Fibroblast of upper back skin (primary cell): Measurements from ENCODE around the gene FLT3LG.
"Not testable (repeated sequence)": the region's sequence is repeated elsewhere in the genome, so short reads cannot be mapped to it uniquely, and the experiment has no call there.

ENCODE experiments used
- DNase-seq: peaks from one replicate; pipeline ENCODE4 v3.0.0-alpha.2; 2013

The FLT3LG gene

DNA sequence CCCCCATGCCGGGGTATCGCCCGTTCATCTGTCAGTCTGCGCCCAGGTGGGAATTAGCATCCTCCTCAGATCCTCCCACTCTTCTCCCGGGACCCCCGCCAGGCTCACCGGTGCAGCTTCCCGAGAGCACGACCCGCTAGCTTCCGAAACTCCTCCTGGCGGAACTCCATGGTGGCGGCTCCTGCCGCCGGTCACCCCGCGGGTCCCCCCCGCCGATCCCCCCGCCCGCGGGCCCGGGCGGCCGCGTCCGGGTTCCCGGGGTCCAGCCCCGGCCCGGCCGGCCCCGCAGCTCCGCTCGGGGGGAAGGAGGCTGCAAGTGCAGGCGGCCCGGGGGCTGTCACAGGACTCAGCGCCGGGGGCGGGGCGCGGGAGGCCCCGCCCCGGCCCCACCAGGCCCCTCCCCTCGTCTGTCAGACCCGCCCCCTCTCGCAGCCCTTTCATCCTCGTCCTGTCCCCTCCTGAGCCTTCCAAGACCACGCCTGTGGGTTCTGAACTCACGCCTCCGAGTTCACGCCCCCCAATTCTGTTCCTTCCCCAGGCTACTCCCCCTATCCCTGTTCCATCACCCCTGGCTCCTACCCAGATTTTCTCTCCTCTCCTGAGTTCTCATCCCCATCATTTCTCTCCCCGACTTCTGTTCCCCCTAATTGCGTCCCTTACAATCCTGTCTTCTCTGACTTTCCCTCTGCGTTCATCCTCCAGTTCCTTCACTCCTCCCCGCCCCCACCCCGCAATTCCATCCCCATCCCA, 32.6 kb upstream of the FLT3LG start, which contains the start of gene SLC17A7:
Gene SLC17A7, minus strand, starts transcription at position 318 of the 750 bp plus-strand sequence. Its CDS starts 148 bp downstream, at position 170.
- no peak for DNase-seq

DNA sequence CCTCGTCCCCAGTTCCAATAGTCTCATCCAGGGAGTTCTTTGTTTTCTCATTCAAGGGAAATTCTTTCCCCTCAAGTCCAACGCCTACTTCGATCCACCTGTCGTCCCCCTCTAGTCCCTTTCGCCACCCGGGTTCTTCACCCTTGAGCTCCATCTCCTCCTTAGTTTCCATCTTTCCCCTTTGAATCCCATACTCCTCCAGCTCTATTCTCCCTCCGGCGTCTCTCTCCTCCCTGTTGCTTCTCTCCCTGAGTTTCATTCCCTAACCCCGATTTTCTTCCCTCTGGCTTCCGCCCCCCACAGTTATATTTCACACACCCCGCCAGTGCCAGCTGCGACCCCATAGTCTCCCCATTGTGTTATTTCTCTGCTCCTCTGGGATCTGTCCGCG, 32.1 kb upstream of the FLT3LG start:
- no peak for DNase-seq

DNA sequence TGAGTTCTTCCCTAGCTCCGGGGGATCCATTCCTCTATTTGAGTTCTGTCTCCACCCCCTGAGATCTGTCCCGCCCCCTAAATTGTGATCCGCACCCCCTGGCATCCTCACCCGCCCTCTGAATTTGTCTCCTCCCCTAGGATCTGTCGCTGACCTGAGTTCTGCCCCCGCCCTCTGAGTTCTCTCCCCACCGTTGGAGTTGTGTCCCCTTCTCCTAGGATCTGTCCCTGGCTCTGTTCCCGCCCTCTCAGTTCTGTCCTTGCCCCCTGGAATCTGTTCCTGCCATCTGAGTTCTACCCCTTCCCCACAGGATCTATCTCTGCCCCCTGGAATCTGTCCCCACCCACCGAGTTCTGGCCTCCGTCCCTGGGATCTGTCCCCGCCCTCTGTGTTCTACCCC, 31.7 kb upstream of the FLT3LG start:
- DNase-seq: no peak

- DNase-seq: peak; percentile 85
Measured at GRCh38 chr19:49442771-49443365, 31.1 kb upstream of the FLT3LG start.

DNA sequence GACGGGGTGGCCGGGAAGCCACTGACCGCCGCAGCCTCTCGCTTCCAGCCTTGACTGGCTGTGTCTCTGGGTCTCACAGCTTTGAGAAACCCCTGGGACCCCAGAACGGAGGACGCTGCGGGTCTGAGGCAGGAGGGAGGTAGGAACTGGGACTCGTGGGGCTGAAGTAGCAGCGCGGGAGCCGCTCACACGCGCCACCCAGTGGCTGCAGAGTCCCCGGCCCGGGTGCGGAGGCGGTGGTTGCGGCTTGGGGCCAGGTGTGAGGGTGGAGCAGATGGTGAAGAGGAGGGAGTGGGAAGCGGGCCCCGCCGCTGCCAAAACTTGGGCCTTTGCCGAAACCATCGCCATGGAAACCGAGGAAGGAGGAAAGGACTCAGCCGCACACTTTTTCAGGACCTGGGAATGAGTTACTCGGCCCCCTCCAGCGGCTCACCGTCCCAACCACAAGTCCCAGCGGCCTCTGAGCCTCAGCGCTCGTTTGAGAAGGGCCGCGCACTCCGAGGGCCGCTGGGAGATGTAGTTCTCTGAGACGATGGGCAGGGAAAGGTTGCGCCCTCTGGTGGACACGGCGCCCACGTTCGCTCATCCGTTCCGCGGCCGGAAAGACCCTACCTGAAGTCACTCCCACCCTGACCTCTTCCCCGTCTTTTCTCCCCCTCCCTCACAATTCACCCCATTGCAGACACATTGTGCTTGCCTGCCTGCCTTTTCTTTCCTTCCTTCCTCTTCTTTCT, 30.5 kb upstream of the FLT3LG start:
- DNase-seq: peak; percentile 95

- not testable (repeated sequence) for DNase-seq
Measured at GRCh38 chr19:49444100-49444700, 29.8 kb upstream of the FLT3LG start.

- DNase-seq: no peak
Measured at GRCh38 chr19:49445997-49446396, 28.0 kb upstream of the FLT3LG start.

- peak; percentile 28 for DNase-seq
Measured at GRCh38 chr19:49447485-49448431, 26.3 kb upstream of the FLT3LG start.

DNA sequence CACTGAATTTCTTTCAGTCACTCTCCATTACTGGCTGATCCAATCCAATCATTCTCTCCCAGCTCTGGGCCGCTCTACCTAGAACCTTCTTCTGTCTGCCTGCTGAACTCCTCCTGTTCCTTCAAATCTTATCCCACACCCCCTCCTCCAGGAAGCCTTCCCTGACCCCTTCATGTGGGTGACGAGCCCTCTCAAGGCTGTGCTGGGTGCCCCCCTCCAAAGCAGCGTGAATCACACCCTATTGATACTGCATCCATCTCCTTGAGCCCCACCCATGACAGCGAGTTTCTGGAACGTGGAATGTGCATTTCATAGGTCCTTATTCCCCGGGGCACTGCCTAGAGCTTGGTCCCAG, 25.6 kb upstream of the FLT3LG start:
- no peak for DNase-seq

GRCh38 chr19:49450405-49450804, 23.6 kb upstream of the FLT3LG start:
- DNase-seq: no peak

GRCh38 chr19:49451430-49452181, 22.4 kb upstream of the FLT3LG start, which contains the start of gene PIH1D1:
PIH1D1 (minus strand) TSS chr19:49451814; CDS start chr19:49451574, 240 bp downstream.
- peak; percentile 100 for DNase-seq

DNA sequence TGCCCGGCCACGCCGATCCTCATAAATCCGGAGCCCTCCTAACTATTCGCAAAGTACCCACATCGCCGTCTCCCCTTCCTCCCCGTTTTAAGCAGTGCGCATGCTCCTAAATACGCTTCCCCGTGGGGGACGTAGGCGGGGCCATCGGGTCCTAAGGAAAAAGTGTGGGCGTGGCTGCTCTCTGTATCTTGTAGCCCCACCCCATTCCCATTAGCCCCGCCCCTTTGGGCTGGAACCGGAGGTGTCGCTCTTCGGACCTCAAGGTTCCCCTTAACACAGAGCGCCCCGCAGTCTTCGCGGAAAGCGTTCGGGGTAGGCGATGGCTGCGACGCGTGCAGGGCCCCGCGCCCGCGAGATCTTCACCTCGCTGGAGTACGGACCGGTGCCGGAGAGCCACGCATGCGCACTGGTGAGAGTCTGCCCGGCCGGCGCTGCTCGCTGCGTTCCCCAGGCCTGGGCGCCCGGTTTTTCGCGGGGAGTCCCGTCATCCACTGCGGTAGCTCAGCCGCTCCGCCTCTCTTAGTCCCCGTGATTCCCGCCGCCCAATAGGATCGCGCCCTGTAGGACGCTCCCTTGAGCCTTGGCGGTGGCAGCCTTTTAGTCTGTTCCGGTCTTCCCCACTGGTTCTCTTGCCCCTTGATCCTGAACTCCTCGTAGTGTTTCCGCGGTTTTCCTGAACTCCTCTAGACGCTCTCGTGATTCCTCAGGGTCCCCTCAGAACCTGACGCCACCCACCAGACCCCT, 20.8 kb upstream of the FLT3LG start, which contains the start of gene ALDH16A1:
Gene ALDH16A1, plus strand, starts transcription at position 213 of the 744 bp plus-strand sequence. Its CDS starts 107 bp downstream, at position 320.
- peak; percentile 98 for DNase-seq

GRCh38 chr19:49453757-49454240, 20.2 kb upstream of the FLT3LG start:
- DNase-seq: no peak

- DNase-seq: no peak
Measured at GRCh38 chr19:49455773-49456172, 18.2 kb upstream of the FLT3LG start.

DNA sequence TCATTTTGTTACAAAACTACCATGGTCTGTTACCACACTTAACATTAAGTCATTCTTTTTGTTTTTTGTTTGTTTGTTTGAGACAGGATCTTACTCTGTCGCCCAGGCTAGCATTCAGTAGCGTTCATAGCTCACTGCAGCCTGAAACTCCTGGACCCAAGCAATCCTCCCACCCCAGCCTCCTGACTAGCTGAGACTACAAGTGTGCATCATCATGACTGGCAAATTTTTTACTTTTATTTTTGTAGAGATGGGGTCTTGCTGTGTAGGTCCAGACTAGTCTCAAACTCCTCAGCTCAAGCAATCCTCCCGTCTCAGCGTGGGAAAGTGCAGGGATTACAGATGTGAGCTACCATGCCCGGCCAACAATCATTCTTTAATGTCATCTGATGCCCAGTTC, 17.7 kb upstream of the FLT3LG start:
- DNase-seq: no peak

DNA sequence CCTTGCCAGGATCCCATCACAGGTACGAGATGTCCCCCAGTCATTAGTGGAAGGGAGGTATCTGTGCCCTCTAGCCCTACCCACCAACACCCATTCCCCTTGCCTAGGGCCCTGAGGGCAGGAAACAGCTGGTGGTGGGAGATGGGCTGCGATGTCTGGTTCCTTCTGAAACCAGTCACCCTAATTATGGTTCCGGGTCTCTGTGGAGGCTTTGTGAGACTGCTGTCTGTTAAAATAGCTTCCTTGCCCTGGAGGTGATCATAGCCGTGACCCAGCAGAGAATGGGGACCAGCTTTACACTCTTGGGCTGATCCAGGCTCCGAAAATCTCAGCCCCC, 15.5 kb upstream of the FLT3LG start:
- DNase-seq: no peak

- DNase-seq: no peak
Measured at GRCh38 chr19:49459388-49459787, 14.6 kb upstream of the FLT3LG start.

DNA sequence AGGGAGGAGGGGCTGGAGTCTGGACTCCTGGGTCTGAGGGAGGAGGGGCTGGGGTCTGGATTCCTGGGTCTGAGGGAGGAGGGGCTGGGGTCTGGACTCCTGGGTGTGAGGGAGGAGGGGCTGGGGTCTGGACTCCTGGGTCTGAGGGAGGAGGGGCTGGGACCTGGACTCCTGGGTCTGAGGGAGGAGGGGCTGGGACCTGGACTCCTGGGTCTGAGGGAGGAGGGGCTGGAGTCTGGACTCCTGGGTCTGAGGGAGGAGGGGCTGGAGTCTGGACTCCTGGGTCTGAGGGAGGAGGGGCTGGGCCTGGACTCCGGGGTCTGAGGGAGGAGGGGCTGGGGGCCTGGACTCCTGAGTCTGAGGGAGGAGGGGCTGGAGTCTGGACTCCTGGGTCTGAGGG, 12.9 kb upstream of the FLT3LG start:
- not testable (repeated sequence) for DNase-seq

DNA sequence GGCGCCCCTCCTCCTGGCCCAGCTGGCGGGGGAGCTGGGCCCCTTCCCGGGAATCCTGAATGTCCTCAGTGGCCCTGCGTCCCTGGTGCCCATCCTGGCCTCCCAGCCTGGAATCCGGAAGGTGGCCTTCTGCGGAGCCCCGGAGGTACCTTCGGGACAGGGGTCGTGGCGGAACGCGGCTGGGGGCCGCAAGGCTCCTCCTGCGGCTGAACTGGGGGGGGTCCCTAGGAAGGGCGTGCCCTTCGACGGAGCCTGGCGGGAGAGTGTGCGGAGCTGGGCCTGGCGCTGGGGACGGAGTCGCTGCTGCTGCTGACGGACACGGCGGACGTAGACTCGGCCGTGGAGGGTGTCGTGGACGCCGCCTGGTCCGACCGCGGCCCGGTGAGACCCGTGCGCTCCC, 12.4 kb upstream of the FLT3LG start:
- no peak for DNase-seq

GRCh38 chr19:49462492-49462891, 11.5 kb upstream of the FLT3LG start:
- DNase-seq: no peak
